Mammary epithelial cell (primary cell): ENCODE measurements around the gene CEP72.
"Not testable (repeated sequence)": the region's sequence is repeated elsewhere in the genome, so short reads cannot be mapped to it uniquely, and the experiment has no call there.

Experiments used
- EZH2 ChIP-seq: IDR thresholded peaks from 2 replicates; pipeline ENCODE4 v1.6.1; 2012; ENCODE audit warnings: low read length, inconsistent platforms, borderline replicate concordance
- TF ChIP-seq, protein P1 (sequence below), 2 donors: IDR thresholded peaks in 1 of 2; conservative IDR thresholded peaks in 1 of 2; 2 replicates each; pipeline ENCODE4 v1.5.1; 2011 to 2012; ENCODE audit warnings: inconsistent platforms in 2 of 2, low read length in 2 of 2, mild to moderate bottlenecking in 2 of 2, control low read depth in 1 of 2, low read depth in 1 of 2; ENCODE audit not compliant: insufficient read depth in 1 of 2; ENCODE audit errors: extremely low read depth in 1 of 2

DNA sequence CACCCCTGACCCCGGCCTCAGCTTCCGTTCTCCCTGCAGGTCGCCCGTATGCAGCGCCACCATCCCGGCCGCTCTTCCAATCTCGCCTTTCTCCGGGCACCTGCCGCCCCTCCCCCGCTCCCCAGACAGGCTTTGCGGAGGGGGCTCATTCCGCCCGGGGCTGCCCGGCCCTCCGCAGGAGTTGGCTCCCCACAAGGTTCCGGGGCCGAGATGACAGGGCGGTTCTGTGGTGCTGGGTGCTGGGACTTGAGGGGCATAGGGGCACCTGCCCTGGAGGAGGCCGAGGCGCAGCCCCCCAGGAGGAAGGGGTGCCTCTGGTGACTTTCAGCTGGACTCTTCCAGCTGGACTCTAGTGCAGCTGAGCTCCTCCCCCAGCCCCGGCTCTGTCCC lies 81.9 kb downstream of the CEP72 start:
- TF ChIP-seq, protein P1, sequence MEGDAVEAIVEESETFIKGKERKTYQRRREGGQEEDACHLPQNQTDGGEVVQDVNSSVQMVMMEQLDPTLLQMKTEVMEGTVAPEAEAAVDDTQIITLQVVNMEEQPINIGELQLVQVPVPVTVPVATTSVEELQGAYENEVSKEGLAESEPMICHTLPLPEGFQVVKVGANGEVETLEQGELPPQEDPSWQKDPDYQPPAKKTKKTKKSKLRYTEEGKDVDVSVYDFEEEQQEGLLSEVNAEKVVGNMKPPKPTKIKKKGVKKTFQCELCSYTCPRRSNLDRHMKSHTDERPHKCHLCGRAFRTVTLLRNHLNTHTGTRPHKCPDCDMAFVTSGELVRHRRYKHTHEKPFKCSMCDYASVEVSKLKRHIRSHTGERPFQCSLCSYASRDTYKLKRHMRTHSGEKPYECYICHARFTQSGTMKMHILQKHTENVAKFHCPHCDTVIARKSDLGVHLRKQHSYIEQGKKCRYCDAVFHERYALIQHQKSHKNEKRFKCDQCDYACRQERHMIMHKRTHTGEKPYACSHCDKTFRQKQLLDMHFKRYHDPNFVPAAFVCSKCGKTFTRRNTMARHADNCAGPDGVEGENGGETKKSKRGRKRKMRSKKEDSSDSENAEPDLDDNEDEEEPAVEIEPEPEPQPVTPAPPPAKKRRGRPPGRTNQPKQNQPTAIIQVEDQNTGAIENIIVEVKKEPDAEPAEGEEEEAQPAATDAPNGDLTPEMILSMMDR (conservative IDR thresholded peaks at IDR 0.05 in 1 of 2, IDR thresholded peaks at IDR 0.05 in 1 of 2; ENCODE audit: extremely low read depth in 1 of 2, insufficient read depth in 1 of 2, low read depth in 1 of 2, low read length in 2 of 2), result not testable (repeated sequence)
- TF ChIP-seq EZH2, result not testable (repeated sequence)
